RCC 7860 (cell line): ENCODE measurements around the gene CPTP.
A peak's percentile ranks its signal among the peaks of the same experiment; 100 is the strongest.
"Not testable (repeated sequence)": the region's sequence is repeated elsewhere in the genome, so short reads cannot be mapped to it uniquely, and the experiment has no call there.

ENCODE experiments used
- DNase-seq: peaks from one replicate; pipeline ENCODE4 v3.0.0-alpha.2; 2015; ENCODE audit warnings: low spot score
- FAIRE-seq: peaks from 2 replicates; lab custom pipeline; 2012; peaks lifted over from hg19 to GRCh38; lab: Jason Lieb, UNC

Gene CPTP

DNA sequence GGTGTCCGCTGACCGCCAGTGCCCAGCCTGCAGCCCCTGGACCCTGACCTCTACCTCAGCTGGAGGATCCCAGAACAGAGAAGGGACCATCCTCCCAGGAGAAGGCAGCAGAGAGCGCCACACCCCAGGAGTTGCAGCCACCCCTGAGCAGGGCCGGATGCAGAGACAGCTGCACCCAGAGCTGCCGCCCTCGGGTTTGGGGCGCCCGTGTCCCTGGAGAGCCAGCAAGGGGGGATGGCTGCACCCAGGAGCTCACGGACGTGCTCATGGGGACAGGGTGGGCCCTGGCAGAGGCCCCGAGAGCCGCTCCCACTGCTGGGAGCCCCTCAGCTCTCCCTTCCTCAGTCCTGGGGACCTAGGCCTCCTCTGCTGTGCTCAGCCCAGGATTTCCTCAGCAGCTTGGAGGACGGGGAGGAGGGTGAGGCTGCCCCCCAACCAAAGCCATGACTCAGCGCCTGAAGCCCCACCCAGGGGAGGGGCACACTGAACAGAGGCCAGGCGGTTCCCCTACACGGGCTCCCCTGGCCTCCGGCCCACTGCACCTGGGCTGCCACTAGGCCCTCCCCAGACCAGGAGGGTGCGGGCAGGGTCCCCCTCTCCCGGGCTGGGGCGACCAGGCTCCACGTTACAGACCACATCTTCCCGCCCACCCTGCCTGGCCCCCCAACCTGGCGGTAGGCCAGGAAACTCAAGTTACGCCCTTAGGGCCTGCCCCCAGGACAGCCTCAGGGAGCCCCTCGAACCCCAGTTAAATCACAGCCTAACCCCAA is 19.1 kb upstream of the CPTP start:
- FAIRE-seq: peak; percentile 5
- peak; percentile 59 for DNase-seq

GRCh38 chr1:1306070-1306660 is 18.4 kb upstream of the CPTP start:
- DNase-seq (no peak), FAIRE-seq (no peak)

DNA sequence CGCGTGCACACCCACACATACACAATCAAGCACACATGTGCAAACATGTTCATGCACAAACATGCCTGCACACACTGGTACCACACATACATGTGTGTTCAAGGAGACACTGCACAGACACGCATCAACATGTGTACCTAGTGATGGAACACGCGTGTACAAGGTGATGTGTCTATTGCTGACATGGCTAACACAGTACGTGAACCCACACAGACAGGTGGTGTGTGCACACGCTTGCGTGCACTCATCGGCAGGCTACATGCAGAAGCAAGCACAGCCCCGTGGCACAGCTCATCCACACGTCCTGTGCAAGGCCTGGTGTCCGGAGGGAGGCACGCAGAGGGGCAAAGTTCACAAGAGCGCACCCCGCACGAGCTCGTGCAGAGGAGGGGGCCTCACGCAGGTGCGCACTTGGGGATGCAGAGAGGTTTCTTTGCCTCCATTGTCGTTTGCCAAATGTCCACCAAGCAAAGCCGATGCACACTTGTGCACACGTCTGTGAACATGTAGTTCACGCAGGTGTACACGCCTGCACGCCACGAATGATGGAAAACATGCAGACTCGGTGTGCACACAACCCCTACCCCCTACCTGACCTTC is 17.8 kb upstream of the CPTP start:
- FAIRE-seq: no peak
- DNase-seq: no peak

GRCh38 chr1:1307261-1307922 is 17.2 kb upstream of the CPTP start:
- DNase-seq: no peak
- FAIRE-seq: no peak

GRCh38 chr1:1307923-1308755 is 16.5 kb upstream of the CPTP start, which contains the start of the genes ACAP3 and PUSL1:
TSS of gene ACAP3 (minus strand) at chr1:1307930. CDS start at chr1:1307815, 115 bp downstream.
TSS of gene PUSL1 (plus strand) at chr1:1308597. CDS start at chr1:1308644, 47 bp downstream.
- peak; percentile 81 for DNase-seq
- FAIRE-seq: no peak

GRCh38 chr1:1308756-1309250 is 15.8 kb upstream of the CPTP start:
- no peak for DNase-seq
- no peak for FAIRE-seq

- no peak for FAIRE-seq
- DNase-seq: no peak
Measured at GRCh38 chr1:1309251-1310108, 15.1 kb upstream of the CPTP start.

GRCh38 chr1:1310109-1310385 is 14.6 kb upstream of the CPTP start:
- DNase-seq: no peak
- no peak for FAIRE-seq

GRCh38 chr1:1310476-1311053 is 14.0 kb upstream of the CPTP start:
- FAIRE-seq (no peak), DNase-seq (no peak)

- no peak for DNase-seq
Measured at GRCh38 chr1:1311107-1312104, 13.2 kb upstream of the CPTP start.

GRCh38 chr1:1312450-1313314 is 11.9 kb upstream of the CPTP start:
- FAIRE-seq: no peak

More at GRCh38 chr1:1311107-1312104, 13.2 kb upstream of the CPTP start:
- no peak for FAIRE-seq

DNA sequence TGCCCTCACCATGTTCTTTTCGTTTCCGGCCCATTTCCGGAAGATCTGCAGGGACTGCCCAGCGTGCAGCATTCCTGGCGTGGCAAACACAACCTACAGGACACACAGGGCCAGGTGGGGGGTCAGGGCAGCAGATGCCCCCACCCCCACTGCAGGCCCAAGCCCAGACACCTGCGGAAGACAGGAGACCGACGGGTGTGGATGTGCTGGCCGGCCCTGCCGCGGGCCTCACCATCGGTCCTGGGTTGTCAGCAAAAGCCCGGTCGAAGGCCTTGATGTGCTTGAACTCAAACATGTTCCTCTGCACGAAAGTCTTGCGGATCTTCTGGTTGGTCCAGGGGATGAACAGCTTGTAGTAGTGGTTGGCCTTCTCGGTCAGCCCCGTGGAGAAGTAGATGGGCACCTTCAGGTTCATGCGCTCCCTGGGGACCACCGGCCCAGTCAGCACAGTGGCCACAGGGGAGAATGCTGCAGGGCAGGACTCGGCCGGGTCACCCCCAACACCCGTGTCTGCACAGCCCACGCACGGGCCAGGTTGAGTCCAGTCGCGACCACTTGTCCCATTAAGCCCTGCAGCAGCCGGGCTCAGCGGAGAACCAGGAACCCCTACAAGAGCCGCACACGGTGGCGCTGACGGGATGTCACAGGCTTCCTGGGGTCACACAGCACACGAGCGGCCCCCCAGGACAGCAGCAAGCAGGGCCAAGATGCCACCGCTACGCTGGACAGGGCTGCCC is 10.9 kb upstream of the CPTP start:
- DNase-seq (no peak), FAIRE-seq (no peak)

More at GRCh38 chr1:1312450-1313314, 11.9 kb upstream of the CPTP start:
- no peak for DNase-seq

DNA sequence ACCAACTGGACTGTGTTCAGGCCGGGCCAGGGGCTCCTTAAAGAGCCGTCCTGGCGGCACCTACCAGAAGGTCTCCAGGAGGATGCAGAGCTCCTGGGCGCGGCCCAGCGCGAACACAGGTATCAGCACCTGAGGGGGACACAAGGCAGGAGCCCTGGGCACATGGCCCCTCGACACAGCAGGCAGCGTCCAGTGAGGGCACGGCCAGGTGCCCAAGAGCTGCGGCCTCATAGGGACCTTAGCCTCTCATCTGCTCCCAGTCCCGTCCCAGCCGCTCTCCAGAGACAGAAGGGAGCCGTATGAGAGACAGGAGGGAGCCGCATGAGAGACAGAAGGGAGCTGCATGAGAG is 10.4 kb upstream of the CPTP start:
- FAIRE-seq: no peak
- no peak for DNase-seq

DNA sequence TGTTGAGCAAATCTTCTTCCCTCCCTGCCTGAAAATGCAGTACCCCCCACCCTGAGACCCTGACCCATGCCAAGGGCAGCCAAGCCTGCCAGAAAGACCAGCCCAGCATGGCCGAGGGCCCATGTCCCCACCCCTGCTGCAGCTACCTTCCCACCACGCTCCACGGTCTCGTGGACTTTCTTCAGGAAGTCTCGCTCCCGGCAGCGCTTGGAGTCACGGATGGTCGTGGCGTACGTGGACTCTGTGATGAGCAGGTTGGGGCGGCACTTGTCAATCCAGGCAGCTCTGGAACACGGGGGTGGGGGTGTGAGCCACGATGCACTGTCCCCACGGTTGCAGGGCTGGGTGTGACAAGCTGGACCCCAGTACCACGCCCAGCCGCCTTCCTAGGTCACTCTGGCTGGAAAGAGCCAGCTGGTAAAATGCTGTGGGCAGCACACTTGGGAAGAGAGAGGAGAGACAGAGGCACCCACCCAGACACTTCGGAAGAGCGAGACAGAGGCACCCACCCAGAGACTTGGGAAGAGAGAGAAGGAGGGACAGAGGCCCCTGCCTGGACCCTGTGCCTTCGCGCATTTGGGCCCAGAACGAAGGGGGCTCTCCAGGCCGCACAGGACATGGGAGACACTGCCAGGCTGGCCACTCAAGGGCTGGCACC is 9.8 kb upstream of the CPTP start:
- DNase-seq: no peak
- no peak for FAIRE-seq

- no peak for DNase-seq
- no peak for FAIRE-seq
Measured at GRCh38 chr1:1315435-1315954, 9.1 kb upstream of the CPTP start.

DNA sequence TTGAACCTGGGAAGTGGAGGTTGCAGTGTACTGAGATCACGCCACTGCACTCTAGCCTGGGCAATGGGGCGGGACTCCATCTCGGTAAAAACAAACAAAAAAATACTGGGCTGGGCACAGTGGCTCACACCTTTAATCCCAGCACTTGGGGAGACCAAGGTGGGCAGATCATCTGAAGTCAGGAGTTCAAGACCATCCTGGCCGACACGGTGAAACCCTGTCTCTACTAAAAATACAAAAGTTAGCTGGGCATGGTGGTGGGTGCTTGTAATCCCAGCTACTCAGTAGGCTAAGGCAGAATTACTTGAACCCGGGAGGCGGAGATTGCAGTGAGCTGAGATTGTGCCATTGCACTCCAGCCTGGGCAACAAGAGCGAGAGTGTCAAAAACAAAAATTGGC is 8.4 kb upstream of the CPTP start:
- FAIRE-seq, DNase-seq: not testable (repeated sequence)
